Measurements from ENCODE around the gene GSC.

GSC gene

DNA sequence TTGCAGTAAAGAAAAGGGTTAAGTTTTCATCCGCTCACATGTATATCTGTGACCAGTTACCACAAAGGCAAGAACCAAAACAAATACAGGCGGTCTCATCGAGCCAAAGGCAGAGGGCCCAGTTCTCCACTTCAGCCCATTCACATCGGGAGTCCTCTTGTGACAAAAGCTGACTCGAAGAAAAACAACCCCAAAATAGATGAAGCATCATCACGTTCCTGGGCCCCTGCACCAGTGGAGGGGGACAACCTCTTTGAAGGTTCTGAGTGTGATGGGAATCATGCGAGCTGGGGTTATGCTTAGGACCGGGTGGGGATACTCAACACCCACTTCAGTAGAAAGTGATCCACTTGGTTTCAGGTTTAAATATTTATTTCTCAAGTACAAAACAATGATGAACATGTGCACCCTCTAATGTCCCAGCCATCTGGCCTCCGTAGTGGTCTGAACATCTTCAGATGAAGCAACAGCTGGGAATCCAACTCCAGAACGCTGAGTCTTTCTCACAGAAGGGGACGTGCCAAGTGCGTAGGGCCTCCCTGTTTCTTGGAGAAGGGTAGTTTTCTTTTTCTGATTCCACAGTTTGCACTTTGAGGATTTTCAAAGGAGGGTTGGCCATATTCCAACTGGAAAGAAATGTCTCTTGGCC lies 8.4 kb downstream of the GSC start (continued):
- TF ChIP-seq, protein P1, sequence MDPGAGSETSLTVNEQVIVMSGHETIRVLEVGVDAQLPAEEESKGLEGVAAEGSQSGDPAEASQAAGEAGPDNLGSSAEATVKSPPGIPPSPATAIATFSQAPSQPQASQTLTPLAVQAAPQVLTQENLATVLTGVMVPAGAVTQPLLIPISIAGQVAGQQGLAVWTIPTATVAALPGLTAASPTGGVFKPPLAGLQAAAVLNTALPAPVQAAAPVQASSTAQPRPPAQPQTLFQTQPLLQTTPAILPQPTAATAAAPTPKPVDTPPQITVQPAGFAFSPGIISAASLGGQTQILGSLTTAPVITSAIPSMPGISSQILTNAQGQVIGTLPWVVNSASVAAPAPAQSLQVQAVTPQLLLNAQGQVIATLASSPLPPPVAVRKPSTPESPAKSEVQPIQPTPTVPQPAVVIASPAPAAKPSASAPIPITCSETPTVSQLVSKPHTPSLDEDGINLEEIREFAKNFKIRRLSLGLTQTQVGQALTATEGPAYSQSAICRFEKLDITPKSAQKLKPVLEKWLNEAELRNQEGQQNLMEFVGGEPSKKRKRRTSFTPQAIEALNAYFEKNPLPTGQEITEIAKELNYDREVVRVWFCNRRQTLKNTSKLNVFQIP (CRISPR knock-in tag; IDR thresholded peaks at IDR 0.05; ENCODE audit: borderline replicate concordance, low read depth), result no peak
- TF ChIP-seq PPARA (CRISPR knock-in tag; IDR thresholded peaks at IDR 0.05; ENCODE audit: borderline replicate concordance) (no peak), ZNF70 (CRISPR knock-in tag; IDR thresholded peaks at IDR 0.05) (no peak), GLIS3 (CRISPR knock-in tag; IDR thresholded peaks at IDR 0.05) (no peak), CSDC2 (CRISPR knock-in tag; IDR thresholded peaks at IDR 0.05) (no peak), OSR1 (CRISPR knock-in tag; IDR thresholded peaks at IDR 0.05) (no peak), ZNF565 (CRISPR knock-in tag; conservative IDR thresholded peaks at IDR 0.05; ENCODE audit: low read depth) (no peak), ESRRG (CRISPR knock-in tag; IDR thresholded peaks at IDR 0.05) (no peak), ARNTL (CRISPR knock-in tag; IDR thresholded peaks at IDR 0.05; ENCODE audit: borderline replicate concordance, low read depth) (no peak), ZNF8 (CRISPR knock-in tag; IDR thresholded peaks at IDR 0.05) (no peak), TOX (CRISPR knock-in tag; IDR thresholded peaks at IDR 0.05; ENCODE audit: borderline replicate concordance) (no peak)

DNA sequence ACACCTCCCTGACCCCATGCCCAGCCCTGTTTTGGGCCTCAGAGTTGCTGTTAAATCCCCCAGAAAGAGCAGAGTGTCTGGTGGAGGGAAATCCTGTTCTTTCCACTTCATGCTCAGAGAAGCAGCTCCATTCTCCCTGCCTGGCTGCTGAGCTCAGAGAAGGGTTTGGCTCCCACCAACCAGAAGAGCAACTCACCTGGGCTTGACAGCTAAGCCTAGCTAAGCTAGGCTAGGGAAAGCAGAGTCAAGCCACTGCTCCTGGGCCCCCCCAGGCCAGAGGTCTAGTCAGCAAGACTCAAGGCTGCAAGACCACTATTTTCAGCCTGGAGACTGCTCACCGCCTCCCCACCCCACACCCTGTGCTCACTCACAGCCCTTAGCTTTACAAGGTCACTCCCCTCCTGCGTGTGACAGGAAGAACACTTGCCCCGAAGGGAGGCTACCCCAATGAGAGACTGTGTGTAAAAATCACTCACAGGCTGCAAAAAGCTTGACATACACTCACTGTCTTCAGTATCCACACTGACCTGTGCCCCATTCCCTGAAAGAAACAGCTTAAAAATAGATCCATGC lies 13.5 kb downstream of the GSC start:
- TF ChIP-seq TCF4 (CRISPR knock-in tag; IDR thresholded peaks at IDR 0.05; ENCODE audit: borderline replicate concordance), result no peak
- TF ChIP-seq, protein P2, sequence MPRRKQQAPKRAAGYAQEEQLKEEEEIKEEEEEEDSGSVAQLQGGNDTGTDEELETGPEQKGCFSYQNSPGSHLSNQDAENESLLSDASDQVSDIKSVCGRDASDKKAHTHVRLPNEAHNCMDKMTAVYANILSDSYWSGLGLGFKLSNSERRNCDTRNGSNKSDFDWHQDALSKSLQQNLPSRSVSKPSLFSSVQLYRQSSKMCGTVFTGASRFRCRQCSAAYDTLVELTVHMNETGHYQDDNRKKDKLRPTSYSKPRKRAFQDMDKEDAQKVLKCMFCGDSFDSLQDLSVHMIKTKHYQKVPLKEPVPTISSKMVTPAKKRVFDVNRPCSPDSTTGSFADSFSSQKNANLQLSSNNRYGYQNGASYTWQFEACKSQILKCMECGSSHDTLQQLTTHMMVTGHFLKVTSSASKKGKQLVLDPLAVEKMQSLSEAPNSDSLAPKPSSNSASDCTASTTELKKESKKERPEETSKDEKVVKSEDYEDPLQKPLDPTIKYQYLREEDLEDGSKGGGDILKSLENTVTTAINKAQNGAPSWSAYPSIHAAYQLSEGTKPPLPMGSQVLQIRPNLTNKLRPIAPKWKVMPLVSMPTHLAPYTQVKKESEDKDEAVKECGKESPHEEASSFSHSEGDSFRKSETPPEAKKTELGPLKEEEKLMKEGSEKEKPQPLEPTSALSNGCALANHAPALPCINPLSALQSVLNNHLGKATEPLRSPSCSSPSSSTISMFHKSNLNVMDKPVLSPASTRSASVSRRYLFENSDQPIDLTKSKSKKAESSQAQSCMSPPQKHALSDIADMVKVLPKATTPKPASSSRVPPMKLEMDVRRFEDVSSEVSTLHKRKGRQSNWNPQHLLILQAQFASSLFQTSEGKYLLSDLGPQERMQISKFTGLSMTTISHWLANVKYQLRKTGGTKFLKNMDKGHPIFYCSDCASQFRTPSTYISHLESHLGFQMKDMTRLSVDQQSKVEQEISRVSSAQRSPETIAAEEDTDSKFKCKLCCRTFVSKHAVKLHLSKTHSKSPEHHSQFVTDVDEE (CRISPR knock-in tag; IDR thresholded peaks at IDR 0.05), result no peak
- TF ChIP-seq ZFP30 (CRISPR knock-in tag; IDR thresholded peaks at IDR 0.05), result no peak
- no peak for TF ChIP-seq OSR1 (CRISPR knock-in tag; IDR thresholded peaks at IDR 0.05)
- no peak for TF ChIP-seq ZC3H10 (CRISPR knock-in tag; IDR thresholded peaks at IDR 0.05)
- TF ChIP-seq PPARA (CRISPR knock-in tag; IDR thresholded peaks at IDR 0.05; ENCODE audit: borderline replicate concordance), result no peak
- TF ChIP-seq RARB (CRISPR knock-in tag; IDR thresholded peaks at IDR 0.05), result no peak
- ATAC-seq, result no peak

DNA sequence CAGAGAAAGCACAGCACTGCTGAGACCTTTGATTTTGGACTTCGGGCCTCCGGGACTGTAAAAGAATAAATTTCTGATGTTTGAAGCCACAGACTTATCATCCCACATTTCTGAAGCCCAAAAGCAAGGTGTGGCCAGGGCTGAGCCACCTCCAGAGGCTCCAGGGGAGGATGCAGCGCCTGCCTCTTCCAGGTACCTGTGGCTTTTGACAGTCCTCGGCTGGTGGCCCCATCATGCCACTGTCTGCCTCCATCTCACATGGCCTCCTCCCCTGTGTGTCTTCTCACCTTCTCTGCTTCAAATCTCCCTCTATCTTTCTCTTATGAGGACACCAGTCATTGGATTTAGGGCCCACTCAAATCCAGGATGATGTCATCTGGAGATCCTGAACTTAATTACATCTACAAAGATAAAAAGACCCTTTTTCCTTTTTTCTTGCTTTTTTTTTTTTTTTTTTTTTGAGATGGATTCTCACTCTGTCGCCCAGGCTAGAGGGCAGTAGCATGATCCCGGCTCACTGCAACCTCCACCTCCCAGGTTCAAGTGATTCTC lies 15.4 kb downstream of the GSC start:
- TF ChIP-seq ZNF8 (CRISPR knock-in tag; IDR thresholded peaks at IDR 0.05) (no peak), ZC3H10 (CRISPR knock-in tag; IDR thresholded peaks at IDR 0.05) (no peak), ZNF565 (CRISPR knock-in tag; conservative IDR thresholded peaks at IDR 0.05; ENCODE audit: low read depth) (no peak), RARB (CRISPR knock-in tag; IDR thresholded peaks at IDR 0.05) (no peak), ZFP30 (CRISPR knock-in tag; IDR thresholded peaks at IDR 0.05) (no peak), PPARA (CRISPR knock-in tag; IDR thresholded peaks at IDR 0.05; ENCODE audit: borderline replicate concordance) (no peak), ESRRG (CRISPR knock-in tag; IDR thresholded peaks at IDR 0.05) (no peak), GLIS3 (CRISPR knock-in tag; IDR thresholded peaks at IDR 0.05) (no peak), TCF4 (CRISPR knock-in tag; IDR thresholded peaks at IDR 0.05; ENCODE audit: borderline replicate concordance) (no peak), ARNTL (CRISPR knock-in tag; IDR thresholded peaks at IDR 0.05; ENCODE audit: borderline replicate concordance, low read depth) (no peak), ZFP3 (CRISPR knock-in tag; IDR thresholded peaks at IDR 0.05) (no peak), OSR1 (CRISPR knock-in tag; IDR thresholded peaks at IDR 0.05) (no peak), SNAI2 (CRISPR knock-in tag; IDR thresholded peaks at IDR 0.05) (no peak), ZNF70 (CRISPR knock-in tag; IDR thresholded peaks at IDR 0.05) (no peak), ISL1 (CRISPR knock-in tag; IDR thresholded peaks at IDR 0.05) (no peak), BACH2 (CRISPR knock-in tag; IDR thresholded peaks at IDR 0.05; ENCODE audit: borderline replicate concordance) (no peak)
- TF ChIP-seq, protein P2 (CRISPR knock-in tag; IDR thresholded peaks at IDR 0.05), result no peak
- TF ChIP-seq, protein P3, sequence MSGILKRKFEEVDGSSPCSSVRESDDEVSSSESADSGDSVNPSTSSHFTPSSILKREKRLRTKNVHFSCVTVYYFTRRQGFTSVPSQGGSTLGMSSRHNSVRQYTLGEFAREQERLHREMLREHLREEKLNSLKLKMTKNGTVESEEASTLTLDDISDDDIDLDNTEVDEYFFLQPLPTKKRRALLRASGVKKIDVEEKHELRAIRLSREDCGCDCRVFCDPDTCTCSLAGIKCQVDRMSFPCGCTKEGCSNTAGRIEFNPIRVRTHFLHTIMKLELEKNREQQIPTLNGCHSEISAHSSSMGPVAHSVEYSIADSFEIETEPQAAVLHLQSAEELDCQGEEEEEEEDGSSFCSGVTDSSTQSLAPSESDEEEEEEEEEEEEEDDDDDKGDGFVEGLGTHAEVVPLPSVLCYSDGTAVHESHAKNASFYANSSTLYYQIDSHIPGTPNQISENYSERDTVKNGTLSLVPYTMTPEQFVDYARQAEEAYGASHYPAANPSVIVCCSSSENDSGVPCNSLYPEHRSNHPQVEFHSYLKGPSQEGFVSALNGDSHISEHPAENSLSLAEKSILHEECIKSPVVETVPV (CRISPR knock-in tag; IDR thresholded peaks at IDR 0.05), result no peak
- TF ChIP-seq, protein P4, sequence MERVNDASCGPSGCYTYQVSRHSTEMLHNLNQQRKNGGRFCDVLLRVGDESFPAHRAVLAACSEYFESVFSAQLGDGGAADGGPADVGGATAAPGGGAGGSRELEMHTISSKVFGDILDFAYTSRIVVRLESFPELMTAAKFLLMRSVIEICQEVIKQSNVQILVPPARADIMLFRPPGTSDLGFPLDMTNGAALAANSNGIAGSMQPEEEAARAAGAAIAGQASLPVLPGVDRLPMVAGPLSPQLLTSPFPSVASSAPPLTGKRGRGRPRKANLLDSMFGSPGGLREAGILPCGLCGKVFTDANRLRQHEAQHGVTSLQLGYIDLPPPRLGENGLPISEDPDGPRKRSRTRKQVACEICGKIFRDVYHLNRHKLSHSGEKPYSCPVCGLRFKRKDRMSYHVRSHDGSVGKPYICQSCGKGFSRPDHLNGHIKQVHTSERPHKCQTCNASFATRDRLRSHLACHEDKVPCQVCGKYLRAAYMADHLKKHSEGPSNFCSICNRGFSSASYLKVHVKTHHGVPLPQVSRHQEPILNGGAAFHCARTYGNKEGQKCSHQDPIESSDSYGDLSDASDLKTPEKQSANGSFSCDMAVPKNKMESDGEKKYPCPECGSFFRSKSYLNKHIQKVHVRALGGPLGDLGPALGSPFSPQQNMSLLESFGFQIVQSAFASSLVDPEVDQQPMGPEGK (CRISPR knock-in tag; IDR thresholded peaks at IDR 0.05; ENCODE audit: borderline replicate concordance), result no peak
- TF ChIP-seq, protein P5, sequence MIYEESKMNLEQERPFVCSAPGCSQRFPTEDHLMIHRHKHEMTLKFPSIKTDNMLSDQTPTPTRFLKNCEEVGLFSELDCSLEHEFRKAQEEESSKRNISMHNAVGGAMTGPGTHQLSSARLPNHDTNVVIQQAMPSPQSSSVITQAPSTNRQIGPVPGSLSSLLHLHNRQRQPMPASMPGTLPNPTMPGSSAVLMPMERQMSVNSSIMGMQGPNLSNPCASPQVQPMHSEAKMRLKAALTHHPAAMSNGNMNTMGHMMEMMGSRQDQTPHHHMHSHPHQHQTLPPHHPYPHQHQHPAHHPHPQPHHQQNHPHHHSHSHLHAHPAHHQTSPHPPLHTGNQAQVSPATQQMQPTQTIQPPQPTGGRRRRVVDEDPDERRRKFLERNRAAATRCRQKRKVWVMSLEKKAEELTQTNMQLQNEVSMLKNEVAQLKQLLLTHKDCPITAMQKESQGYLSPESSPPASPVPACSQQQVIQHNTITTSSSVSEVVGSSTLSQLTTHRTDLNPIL (CRISPR knock-in tag; IDR thresholded peaks at IDR 0.05; ENCODE audit: low read depth), result no peak
- no peak for ATAC-seq

Data from SK-N-SH treated with all-trans-retinoic acid at 6 μM for 48 hours (cell line).